LNCaP clone FGC (cell line): ENCODE results near the gene PRDX6.

Experiments
- DNase-seq: peaks from one replicate; pipeline ENCODE4 v3.0.0-alpha.2; 2011; ENCODE audit warnings: low read depth
- H3K4me3 ChIP-seq: 2 replicates; pipeline ENCODE4 v1.5.1; 2011; ENCODE audit warnings: mild to moderate bottlenecking, low read depth, low read length, control low read depth
- TF ChIP-seq, protein P1 (sequence below): IDR thresholded peaks from 2 replicates; pipeline ENCODE4 v1.5.1; 2012; ENCODE audit warnings: mild to moderate bottlenecking; ENCODE audit not compliant: control insufficient read depth, insufficient read depth; ENCODE audit errors: extremely low read depth

Gene PRDX6

DNA sequence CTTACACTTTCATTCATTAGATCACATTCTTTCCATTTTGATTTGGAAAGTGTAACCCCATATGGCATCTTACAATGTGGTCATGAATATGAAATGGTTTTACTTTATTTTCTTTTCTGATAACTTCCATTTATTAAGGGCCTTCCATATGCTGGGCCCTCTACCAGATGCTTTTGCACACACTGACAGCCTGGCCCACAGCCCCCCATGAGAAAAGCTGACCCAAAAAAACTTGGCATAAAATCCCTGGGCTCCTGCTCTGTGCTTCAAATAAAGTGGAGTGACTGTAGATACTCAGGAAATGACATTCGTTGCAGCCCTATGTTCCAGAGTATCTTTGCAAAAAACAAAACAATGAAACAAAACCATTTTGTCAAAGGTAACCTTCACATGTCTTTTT lies 48.8 kb downstream of the PRDX6 start:
- no peak overlapping the region for H3K4me3 ChIP-seq
- TF ChIP-seq, protein P1, sequence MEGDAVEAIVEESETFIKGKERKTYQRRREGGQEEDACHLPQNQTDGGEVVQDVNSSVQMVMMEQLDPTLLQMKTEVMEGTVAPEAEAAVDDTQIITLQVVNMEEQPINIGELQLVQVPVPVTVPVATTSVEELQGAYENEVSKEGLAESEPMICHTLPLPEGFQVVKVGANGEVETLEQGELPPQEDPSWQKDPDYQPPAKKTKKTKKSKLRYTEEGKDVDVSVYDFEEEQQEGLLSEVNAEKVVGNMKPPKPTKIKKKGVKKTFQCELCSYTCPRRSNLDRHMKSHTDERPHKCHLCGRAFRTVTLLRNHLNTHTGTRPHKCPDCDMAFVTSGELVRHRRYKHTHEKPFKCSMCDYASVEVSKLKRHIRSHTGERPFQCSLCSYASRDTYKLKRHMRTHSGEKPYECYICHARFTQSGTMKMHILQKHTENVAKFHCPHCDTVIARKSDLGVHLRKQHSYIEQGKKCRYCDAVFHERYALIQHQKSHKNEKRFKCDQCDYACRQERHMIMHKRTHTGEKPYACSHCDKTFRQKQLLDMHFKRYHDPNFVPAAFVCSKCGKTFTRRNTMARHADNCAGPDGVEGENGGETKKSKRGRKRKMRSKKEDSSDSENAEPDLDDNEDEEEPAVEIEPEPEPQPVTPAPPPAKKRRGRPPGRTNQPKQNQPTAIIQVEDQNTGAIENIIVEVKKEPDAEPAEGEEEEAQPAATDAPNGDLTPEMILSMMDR, result no peak
- no peak for DNase-seq

DNA sequence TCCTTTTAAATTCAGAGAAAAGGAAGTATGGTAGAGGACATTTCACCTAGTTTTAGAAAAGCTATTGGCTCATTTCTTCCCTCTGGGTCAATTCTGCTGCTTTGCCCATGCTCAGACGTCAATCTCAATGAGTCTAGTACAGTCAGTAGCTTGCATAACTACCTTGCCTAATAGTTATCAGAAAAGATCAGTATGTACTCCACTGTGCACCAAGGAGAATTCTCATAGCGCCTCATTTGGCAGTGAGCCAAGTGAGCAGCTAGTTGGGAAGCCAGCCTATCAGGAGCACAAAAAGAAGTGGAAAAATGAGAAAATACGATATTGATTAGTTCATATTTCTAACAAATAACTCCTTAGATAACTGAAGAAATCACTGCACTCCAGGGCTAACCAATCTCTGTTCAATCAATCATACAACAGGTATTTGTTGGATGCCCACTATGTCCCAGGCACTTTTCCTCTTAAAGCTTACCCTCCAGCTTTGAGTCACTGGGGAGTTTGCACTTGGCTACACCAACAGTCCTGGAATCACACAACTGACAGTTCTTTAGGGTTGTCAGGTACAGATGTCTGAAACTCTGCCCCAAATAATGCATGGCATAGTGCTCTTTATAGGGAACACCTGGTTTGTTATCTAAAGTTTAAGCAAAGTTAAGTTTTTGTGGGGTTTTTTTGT lies 50.2 kb downstream of the PRDX6 start:
- TF ChIP-seq, protein P1, result no peak
- H3K4me3 ChIP-seq, result no peak overlapping the region
- DNase-seq, result peak; percentile 14

DNA sequence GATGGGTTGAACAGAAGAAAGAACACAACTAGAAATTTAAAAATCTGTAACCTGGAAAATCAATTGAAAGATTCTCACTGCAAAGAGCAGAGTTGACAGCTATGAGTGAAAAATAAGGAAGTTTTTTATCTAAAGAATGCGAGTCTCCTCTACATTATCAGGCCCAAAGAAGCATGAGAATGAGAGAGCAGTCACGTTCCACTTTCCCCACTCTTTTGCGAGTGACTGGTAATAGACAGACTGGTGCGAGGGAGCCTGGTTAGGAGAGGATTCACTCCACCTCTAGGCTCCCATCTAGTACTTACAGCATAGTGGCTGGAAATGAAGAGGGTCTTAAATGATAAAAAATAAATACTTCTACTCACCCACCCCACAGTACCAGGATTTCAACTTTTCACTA lies 52.0 kb downstream of the PRDX6 start:
- TF ChIP-seq, protein P1, result no peak
- no peak overlapping the region for H3K4me3 ChIP-seq
- no peak for DNase-seq

DNA sequence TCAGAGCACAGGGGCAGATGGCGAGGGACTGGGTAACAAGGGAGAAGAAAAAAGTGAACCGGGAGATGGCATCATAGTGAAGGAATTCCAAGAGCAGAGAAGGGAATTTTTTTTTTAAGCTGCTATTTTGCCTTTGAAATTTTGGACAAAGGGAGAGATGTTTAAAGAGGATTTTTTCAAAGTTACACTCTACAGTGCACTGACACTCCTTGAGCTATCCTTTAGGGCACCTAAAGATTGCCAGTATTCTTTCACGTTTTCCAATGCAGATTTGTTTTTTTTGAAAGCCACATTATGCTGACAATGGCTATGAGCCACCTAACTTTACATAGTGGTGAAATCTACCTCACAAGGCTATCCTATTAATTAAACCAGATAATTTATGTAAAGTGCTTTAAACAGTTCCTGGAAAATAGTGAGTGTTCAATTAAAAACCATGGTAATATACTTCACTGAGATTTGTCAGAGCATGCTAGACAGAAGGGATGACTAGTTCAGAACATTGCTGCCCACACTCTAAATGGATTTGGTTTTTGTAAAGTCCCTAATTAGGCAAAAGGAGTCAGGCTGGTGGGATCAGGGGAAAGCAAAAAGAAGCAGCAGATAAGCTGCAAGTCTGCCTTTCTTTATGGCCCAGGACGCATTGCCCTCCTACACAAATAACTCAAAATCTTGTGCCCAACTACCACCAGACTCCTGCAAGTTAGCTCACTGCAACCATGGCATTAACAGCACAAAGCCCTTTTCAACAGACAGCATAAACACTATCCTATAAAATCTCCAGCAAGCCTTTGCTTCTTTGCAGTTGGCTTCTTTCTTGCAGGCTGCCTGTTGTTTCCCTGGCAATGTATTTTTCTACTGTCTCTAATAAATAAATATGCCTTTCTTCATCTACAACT lies 53.9 kb downstream of the PRDX6 start:
- no peak overlapping the region for H3K4me3 ChIP-seq
- TF ChIP-seq, protein P1, result no peak
- no peak for DNase-seq

DNA sequence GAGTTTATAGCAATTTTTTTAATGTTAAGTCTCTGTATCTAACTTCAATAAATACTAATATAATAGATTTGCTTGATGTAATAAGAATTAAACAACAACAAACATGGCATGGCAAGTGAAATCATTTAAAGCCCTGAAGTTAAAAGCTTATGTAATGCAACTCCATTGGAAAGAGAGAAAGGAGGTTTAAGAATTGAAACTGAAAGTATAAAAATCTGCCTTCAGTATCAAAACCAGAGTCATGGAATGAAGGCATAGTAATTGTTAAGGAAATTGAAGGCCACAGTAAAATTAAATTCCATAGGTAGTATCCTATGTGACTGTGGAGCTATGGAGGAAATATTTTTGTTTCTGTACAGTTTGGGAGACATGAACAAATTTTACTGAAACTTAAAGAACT lies 55.1 kb downstream of the PRDX6 start:
- no peak for DNase-seq
- H3K4me3 ChIP-seq, result no peak overlapping the region
- TF ChIP-seq, protein P1, result no peak

DNA sequence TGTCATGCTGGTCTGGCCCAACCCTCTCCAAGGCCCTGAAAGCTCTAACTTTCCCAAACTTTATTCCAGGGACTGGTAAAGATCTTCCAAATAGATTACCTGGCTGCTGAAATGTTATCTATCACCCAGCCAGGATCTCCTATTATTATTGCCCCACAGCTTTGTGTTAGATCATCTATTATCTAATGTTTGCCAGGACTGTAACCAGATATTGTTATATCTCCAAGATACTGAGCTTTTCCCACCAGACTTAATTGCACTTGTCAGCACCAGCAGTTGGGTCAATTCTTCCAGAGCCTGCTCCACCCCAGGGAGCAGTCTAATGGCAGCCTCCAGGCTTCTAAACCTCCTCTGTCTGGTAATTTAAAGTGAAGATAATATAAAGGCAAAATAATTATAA lies 59.1 kb downstream of the PRDX6 start:
- TF ChIP-seq, protein P1, result no peak
- DNase-seq, result no peak
- H3K4me3 ChIP-seq, result no peak overlapping the region
